Measurements from ENCODE around the gene SRMS. TPM values are rescaled to one million over a fixed set of nuclear protein-coding genes. Genes with fewer than 3 reads are reported as not detected.

SRMS gene
- total RNA-seq, 4 donors from 2014 or later, result not detected

DNA sequence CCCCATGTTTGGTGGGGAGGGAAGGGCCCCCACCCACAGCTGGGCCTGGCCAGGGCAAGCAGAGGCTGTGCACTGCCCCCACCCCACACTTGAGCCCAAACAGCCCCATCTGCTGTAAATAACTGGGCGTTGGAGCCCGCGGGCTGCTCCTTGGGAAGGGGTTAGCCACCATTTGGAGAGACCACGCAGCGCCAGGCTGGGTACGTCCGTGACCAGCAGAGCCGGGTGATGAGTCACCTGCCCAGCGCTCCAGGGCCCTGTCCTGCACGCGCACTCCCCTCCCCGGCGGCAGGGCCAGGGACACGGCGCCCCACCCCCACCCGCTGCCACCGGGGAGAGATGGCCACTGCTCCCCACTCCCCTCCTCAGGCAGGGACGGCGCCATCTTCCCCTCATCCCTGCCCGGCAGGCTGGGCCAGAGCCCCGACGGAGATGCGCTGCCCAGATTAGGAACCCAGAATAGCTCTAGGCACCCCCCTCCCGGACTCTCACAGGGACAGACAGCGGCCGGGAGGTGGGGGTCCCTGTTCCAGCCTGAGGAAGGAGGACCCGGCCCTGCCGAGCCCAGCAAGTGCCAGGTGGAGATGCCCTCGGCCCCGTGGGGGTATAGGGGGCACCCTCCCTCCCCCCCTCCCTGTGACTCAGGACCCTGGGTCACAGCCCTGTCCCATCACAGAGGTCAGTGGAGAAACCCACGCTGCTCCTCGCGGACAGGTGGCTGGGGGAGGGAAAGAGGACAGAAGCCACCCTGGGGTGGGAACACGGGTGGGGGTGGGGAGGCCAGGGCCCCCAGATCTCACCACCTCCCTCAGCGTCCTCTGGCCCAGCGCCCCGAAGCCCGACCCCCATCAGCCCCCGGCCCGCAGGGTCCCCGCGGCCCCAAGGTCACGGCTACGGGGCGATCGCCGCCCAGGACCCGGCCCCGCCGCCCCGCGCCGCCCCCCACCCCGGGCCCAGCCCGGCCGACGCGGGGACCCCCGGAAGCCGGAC lies 49.3 kb downstream of the SRMS start:
- Histone ChIP-seq H3K36me3 (peaks cover 0 to 26% of the 10 kb centered on the region in 2 donors), H3K27ac (peak overlapping the region; percentile 94 to 100 (median 98)), H3K27me3 (no peaks in the 10 kb centered on the region), H3K9me3 (no peaks in the 10 kb centered on the region), H3K4me1 (peaks cover 35 to 64% of the 10 kb centered on the region in 2 donors), H3K4me3 (peak overlapping the region; percentile 67 to 88 (median 84))
- intact Hi-C loops (cut with DNase I; ENCODE audit: low total_unique reads) (no loop called here), in situ Hi-C loops (cut with MboI; ENCODE audit: low sequenced_read_pairs in 4 of 4) (no loop called here)
- TF ChIP-seq CTCF (IDR thresholded peaks at IDR 0.05 in 4 of 5, conservative IDR thresholded peaks at IDR 0.05 in 1 of 5), result no peak
- TF ChIP-seq POLR2A (IDR thresholded peaks at IDR 0.05), result peak; percentile 73 to 87
- peak; percentile 22 to 33 for ATAC-seq
- DNase-seq, result peak; percentile 89 to 94

DNA sequence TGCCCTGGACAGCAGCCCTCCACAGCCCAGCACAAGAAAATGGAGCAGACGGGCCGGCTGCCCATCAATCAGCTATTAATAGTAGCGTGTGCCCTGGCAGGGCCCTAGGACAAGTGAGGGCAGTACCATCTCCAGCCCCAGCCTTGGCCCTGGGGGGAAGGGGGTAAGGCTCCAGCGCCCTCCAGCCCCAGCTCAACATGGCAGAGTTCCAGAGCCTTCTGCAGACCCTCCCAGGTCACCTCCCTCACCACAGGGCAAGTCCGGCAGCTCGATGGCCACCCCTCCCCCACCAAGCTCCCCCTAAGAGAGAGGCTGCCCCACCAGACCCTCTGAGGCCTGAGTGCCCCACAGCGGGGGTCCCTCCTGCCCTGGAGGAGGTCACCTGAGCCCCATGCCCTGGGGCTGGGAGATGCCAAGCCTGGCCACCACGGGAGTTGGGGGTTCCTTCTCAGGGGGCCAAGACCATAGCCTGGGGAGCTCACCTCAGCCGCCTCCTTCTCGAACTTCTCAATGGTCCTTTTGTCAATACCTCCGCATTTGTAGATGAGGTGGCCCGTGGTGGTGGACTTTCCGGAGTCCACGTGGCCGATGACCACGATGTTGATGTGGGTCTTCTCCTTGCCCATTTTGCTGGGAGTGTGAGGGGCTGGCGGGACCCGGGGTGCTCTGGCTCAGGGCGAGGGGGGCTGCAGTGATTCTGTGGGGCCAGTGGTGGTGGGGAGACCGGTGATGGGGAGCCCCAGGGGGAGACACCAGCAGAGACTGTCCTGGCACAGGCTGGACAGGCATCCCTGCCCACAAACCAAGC lies 50.2 kb downstream of the SRMS start:
- Histone ChIP-seq H3K27me3 (no peaks in the 10 kb centered on the region), H3K27ac (peak overlapping the region; percentile 94 to 100 (median 98)), H3K4me3 (peak overlapping the region; percentile 67 to 88 (median 84)), H3K9me3 (no peaks in the 10 kb centered on the region), H3K36me3 (peaks cover 0 to 34% of the 10 kb centered on the region in 2 donors), H3K4me1 (peaks cover 31 to 60% of the 10 kb centered on the region in 2 donors)
- ATAC-seq (peak; percentile 13 to 18), DNase-seq (peak; percentile 64 to 84)
- TF ChIP-seq CTCF (IDR thresholded peaks at IDR 0.05 in 4 of 5, conservative IDR thresholded peaks at IDR 0.05 in 1 of 5), result no peak
- peak; percentile 51 to 56 for TF ChIP-seq POLR2A (IDR thresholded peaks at IDR 0.05)
- intact Hi-C loops (cut with DNase I; ENCODE audit: low total_unique reads), result no loop called here
- in situ Hi-C loops (cut with MboI; ENCODE audit: low sequenced_read_pairs in 4 of 4), result no loop called here

- in situ Hi-C loops (cut with MboI; ENCODE audit: low sequenced_read_pairs in 4 of 4) (no loop called here), intact Hi-C loops (cut with DNase I; ENCODE audit: low total_unique reads) (loop anchor here (1.0 kb wide), 1 partner anchor 24 kb away; the partner anchor contains the start of gene PPDPF)
- Histone ChIP-seq H3K36me3 (peaks cover 0 to 40% of the 10 kb centered on the region in 2 donors), H3K4me3 (peak overlapping the region; percentile 67 to 88 (median 84)), H3K27ac (peak overlapping the region; percentile 94 to 100 (median 98)), H3K4me1 (peaks cover 28 to 57% of the 10 kb centered on the region in 2 donors), H3K9me3 (no peaks in the 10 kb centered on the region), H3K27me3 (no peaks in the 10 kb centered on the region)
- peak in 1 of 2 donors; percentile 30 for DNase-seq
- ATAC-seq, result no peak
- TF ChIP-seq POLR2A (IDR thresholded peaks at IDR 0.05) (no peak), CTCF (IDR thresholded peaks at IDR 0.05 in 4 of 5, conservative IDR thresholded peaks at IDR 0.05 in 1 of 5) (no peak)
Observed at GRCh38 chr20:63496596-63497120, 50.9 kb downstream of the SRMS start.

Measured in gastrocnemius medialis (tissue), 4 donors.